Stimulated activated CD8-positive, alpha-beta memory T cell treated with anti-CD3 and anti-CD28 coated beads, Interleukin-2, amount 100 ng/mL, for 48 hours (primary cell): ENCODE data around the gene CTNND2.

Source experiments
- DNase-seq, 2 donors: peaks; one replicate each; pipeline ENCODE4 v3.0.0-alpha.2; 2020; ENCODE audit warnings: low read depth in 2 of 2

CTNND2 gene

GRCh38 chr5:11252075-11252474 lies 652.2 kb downstream of the CTNND2 start:
- DNase-seq: no peak

DNA sequence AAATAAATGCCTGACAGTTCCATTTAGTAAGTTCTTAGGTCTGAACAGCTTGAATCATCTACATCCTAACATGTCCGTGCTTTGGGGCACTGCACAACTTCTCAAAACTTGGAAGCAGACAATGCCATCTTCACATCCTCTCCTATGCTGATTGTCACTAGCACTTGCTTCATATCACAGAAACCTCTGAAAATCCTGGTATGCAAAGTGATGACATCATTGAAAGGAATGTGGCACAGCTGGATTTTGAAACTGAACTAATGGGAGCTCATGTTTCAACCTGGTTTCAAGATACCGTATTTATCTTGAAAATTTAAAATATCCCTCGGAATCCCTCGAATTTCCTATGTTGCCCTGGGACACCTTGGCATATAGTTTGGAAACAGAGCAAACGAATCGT lies 653.0 kb downstream of the CTNND2 start:
- DNase-seq: no peak

DNA sequence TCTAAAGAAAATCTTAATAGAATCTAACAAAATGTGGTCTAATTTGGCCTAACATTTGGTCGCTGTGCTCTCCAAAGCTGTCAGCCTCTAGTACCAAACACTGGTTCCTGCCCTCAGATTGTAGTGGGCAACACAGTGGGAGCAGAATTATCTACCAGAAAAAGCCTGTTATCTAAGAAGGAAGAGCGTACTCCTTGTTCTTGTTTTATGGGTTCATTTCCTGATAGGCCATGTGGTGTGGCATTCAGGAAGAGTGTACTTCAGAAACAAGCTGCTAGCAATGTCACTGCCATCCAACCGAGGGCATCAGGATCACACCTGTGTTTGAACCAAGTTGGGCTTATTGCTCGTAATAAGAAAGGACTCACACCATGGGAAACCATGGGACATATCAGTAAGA lies 655.3 kb downstream of the CTNND2 start:
- no peak for DNase-seq

DNA sequence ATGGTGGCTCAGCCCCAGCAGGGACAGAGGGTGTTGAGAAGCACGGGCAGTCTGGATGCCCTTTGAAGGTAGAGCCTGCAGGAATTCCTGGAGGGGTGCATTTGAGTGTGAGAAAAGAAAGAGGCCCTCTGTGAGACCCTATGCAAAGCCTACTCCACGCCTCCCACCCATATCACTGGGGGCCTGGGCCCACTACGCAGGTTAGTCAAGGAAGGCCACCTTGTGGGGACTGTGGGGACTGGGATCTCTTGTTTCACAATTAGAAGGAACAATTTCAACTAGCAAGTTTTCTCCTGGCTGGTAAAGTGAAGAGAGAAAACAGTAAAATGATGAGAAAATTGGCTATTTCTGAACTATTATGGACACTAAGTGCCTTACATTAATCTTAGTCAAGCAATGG lies 657.0 kb downstream of the CTNND2 start:
- no peak for DNase-seq

DNA sequence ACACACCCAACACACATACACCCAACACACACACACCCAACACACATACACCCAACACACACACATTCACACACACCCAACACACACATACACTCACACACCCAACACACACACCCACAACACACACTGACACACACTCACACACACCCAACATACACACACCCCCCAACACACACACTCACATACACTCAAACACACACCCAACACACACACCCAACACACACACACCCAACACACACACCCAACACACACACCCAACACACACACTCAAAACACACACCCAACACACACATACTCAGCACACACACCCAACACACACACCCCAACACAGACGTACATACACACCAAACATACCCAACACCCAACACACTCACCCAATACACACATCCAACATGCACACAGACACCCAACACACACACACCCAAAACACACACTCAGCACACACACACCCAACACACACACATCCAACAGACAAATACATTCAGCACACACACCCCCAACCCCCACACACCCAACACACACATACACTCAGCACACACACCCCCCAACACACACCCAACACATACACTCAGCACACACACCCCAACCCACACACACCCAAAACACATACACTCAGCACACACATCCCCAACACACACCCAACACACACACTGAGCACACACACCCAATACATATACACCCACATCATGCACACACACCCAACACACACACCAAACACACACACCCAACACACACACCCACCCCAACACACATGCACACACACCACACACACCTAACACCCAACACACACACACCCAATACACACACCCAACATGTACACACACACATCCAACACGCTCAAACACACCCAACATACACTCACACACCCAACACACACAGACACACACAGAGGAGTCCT lies 663.7 kb downstream of the CTNND2 start:
- DNase-seq: no peak

DNA sequence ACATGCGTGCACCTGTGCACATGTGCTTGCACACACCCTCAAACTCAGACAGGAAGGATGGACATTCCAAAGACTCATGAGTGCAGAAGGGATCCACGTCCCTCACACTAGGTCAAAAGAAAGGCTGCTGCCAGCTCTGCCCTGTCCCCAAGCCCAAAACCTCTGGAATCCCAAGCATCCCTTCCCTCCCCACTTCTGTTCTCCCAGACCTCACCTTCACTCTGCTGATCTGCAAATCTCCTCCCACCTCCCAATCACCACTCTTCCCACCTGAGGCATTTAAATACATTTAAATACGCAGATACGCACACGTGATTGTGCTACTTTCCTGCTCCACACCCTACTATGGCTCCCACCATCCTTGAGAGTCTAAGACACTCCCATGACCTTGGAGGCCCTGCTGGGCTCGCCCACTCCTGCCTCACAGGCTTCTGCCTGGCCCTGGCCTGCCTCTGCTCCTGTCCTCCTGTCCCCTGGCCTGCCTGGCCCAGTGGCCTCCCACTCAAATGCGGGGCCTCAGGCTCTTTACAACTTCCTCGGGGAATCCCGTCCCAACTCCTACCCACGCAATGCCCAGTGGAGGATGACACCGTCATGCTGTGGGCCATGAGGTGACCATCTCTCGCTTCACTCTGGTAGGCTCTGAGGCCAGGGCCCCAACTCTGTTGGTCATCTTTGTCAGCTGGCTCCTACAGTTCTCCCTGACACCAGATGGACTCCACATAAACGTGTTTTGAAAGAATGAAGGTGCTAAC lies 664.8 kb downstream of the CTNND2 start:
- DNase-seq: no peak

- no peak for DNase-seq
Measured at GRCh38 chr5:11234501-11234911, 669.7 kb downstream of the CTNND2 start.

- DNase-seq: no peak
Measured at GRCh38 chr5:11230890-11231289, 673.4 kb downstream of the CTNND2 start.

- DNase-seq: no peak
Measured at GRCh38 chr5:11227064-11227463, 677.2 kb downstream of the CTNND2 start.

DNA sequence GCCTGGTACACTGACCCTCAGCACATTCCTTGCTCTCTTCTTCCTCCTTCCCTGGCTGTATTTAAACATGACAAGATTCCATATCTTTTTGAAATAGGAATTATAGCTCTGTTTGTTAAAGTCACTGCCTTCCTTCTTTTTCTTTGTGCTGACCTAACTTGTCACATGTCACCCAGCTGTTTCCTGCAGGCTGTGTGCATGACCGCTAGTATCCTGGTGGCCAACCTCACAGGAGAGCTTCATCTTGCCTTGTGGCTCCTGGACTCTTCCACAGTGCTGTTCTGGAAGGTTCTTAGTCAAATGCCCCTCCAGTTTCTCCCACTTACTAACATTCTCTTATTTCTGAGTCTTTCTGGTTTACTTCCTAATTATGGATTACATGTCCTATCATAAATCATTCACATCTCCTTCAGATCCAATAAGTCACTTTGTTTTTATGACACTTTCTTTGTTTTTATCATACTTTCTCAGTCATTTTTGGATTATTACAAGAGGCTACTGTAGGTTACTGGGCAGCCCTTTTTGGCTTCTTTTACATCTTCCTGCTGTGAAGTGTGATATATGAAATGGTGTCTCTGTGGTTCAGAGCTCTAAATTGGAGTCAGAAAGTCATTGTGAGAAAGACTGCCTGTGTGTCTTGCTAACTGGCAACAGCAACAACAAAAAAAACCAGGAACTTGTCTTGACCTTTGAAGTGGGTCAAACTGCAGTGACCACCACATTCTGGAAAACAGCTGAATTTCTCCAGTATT lies 679.6 kb downstream of the CTNND2 start:
- DNase-seq: no peak

DNA sequence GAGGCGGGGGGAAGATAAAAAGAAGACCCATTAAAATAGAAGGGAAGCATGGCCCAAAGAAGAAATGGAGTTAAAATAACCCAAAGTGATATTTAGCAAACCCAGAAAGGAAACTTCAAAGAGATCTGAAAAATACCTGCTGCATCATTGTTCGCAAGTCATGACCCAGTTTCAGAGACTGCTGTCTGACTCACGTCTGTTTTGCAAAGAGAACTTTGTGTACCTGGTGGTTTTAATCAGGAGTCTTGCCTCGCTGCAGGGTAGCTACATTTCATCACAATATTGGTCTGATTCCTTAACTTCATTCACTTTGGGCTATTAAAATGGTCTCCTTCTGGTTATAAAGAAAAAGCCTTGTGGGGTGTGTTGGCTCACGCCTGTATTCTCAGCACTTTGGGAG lies 682.1 kb downstream of the CTNND2 start:
- no peak for DNase-seq

DNA sequence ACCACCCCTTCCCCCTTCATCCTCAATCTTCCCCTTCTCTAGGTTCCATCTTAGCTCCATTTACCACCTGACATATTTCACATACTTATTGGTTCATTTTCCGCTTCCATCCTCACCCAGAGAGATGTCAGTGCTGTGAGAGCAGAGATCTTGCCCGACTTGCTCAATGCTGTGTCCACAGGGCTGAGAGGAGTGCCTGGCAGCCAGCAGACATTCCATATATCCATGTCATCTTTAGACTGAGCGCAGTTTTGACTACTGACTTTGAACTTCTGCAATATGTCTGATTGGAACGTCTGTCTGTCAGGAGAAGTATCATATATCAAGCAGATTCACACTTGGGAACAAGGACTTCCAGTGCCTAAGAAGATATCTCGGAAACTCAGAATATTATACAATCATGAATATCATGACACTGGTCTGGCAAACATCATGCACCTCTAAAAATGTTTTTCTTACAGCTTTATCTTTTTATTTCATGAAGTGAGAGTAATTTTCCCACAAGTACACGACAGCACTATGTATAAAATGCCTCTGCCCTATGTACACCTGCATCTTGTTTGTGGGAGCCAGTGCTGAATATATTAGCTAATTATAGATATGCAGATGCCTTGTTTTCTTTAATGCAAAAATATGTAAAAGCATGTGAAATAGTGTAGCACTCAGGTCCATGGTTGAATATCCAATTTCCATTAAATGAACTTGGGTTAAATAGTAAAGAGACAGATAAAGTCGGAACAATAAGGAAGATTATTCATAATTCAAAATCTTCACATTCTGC lies 689.2 kb downstream of the CTNND2 start:
- no peak for DNase-seq

DNA sequence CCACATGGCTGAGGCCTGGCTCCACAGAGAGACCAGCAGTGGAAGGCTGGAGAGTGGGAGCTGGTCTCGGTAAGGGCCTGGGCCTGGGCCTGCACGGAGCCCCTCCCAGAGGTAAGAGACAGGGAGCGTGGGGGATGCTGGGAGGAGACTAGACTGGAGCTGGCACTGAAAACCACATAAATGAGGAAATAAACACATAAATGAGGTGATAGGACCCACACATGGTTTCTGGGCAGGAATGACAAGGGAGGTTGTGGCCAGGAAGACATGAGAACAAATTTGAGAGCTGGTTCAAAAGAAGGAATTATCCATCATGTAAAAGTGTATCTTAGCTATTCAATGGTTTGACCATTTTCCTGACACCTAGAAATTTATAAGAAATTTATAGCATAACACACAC lies 691.5 kb downstream of the CTNND2 start:
- DNase-seq: no peak

DNA sequence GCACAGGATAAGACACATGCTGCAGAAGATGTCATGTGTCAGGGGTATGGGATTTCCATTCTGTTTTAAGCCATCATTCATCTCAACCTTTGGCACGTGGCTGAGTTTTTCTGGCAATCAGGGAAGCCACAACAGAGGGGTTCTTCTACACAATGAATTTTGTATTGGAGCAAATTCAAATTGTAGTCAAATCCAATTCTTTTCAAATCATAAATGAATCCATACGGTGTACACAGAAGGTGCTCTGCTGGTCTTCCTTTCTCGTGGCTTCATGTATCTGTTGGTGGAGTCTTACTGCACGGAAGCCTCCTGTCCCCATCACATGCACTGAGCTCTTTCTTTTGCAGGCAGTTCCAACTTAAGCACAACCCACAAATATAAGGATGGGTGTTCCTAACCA lies 706.5 kb downstream of the CTNND2 start:
- DNase-seq: no peak

DNA sequence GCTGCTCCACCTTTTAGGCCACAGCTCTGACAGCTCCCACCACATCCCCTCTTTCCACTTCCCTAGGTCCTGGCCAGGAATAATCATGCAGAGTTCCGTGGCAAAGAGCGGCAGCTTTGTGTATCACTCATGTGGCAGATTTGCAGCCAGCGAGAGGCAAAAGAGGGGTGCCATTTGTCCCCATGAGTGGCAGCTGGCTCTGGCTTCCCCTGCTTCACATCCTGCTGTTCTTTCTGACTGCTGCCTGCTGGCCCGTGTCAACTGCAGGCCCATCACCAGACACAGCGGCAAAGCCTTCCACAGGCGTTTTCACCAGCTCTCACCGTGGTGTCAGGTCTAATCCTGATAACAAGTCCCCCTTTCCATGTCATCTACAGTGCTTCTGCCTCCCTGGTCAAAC lies 712.6 kb downstream of the CTNND2 start:
- no peak for DNase-seq

DNA sequence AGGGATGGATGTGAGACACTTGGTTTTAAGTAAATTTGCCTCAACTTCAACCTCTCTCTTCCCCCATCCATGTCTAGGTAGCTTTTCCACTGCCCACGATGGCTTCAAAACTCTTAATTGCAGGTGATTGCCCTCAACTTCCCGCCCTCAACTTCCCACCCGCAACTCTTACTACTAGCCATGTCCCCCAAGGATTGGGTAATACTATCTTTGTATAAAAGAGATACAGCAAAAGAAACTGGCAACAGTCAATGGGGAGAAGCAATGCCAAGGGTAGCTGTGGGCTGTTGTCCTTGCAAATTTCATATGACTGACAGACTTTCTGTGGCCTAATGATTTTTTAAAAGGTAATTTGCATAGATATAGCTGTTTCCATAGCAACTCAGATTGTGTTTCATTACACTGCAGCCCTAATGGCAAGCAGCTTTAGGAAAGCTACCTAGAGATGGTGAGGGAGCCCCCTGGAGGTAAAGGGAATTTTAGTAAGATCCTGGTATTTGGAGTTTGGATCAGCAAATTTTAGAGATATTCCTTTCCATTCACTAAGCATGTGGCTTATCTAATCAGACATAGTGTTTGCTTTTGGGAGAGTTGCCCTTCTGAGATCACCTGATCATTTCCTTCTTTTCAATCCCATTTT lies 721.7 kb downstream of the CTNND2 start:
- no peak for DNase-seq

- no peak for DNase-seq
Measured at GRCh38 chr5:11181940-11182339, 722.3 kb downstream of the CTNND2 start.

DNA sequence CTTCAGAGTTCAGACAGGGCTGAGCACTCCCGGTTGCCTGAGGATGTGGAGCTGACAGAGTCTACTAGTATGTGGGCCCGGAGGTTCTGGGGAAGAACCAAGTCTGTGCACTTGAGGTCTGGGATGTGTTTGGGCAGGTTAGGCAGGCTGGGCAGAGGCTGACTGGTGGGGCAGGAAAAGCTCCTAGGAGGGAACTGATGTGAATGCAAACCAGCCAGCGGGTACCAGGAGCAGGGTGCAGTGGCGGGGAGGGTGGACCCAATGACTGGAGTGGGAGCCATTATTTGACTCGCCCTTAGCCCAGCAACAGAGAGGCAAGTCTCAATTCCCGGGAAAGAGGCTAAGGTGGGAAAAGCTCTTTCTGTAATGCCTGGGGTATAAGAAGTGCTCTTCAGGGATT lies 723.4 kb downstream of the CTNND2 start:
- no peak for DNase-seq

- DNase-seq: no peak
Measured at GRCh38 chr5:11177999-11178711, 726.1 kb downstream of the CTNND2 start.

DNA sequence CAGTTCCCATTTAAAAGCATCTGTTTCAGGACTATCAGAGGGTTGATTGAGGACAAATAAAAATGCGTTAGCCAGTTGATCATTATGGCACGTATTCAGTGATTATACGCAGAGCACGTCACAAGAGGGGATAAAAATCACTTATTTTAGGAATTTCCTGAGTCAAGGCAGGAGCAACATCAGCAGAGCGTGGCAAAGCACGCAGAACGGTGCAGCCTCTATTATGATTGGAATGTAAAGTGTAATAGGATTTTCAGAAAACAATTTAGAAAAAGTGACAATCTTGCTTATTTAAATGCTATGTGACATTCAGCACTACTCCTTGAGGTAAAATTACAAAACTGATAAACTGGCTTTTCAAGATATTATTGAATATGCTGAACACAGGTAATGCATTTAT lies 729.7 kb downstream of the CTNND2 start:
- no peak for DNase-seq
